Neural cell (in vitro differentiated cells): ENCODE results near the gene DDX27. TPM values are rescaled to one million over a fixed set of nuclear protein-coding genes. Genes with fewer than 3 reads are reported as not detected.
"Not testable (repeated sequence)": the region's sequence is repeated elsewhere in the genome, so short reads cannot be mapped to it uniquely, and the experiment has no call there.

Source experiments
- H2AFZ ChIP-seq: fragments of 200-600, 300-800 bp; sonication (generic), shearing (Covaris generic); 2 replicates; pipeline ENCODE4 v1.6.0; 2014; ENCODE audit warnings: low read depth, mild to moderate bottlenecking, antibody characterized with exemption, low read length, moderate library complexity
- H3F3A ChIP-seq: fragments of 200-600 bp; shearing (Covaris generic); 2 replicates; pipeline ENCODE4 v1.6.1; 2016; ENCODE audit warnings: mild to moderate bottlenecking, moderate library complexity, mixed read lengths, antibody characterized with exemption, low read length; ENCODE audit not compliant: insufficient read depth, poor library complexity, severe bottlenecking
- H3K27ac ChIP-seq: fragments of 200-600, 300-800 bp; sonication (generic), shearing (Covaris generic); 2 replicates; pipeline ENCODE4 v1.5.1; 2014; ENCODE audit warnings: mild to moderate bottlenecking, low read length, moderate library complexity
- H3K27me3 ChIP-seq: fragments of 300-800, 200-600 bp; sonication (generic), shearing (Covaris generic); 2 replicates; pipeline ENCODE4 v1.6.0; 2014; ENCODE audit warnings: mild to moderate bottlenecking, low read depth, low read length, moderate library complexity; ENCODE audit not compliant: insufficient read depth
- H3K36me3 ChIP-seq: fragments of 300-800, 200-600 bp; sonication (generic), shearing (Covaris generic); 2 replicates; pipeline ENCODE4 v1.5.1; 2014; ENCODE audit warnings: mild to moderate bottlenecking, antibody characterized with exemption, low read length, moderate library complexity; ENCODE audit not compliant: insufficient read depth
- H3K4me2 ChIP-seq: fragments of 300-800, 200-600 bp; sonication (generic), shearing (Covaris generic); 2 replicates; pipeline ENCODE4 v1.6.0; 2014; ENCODE audit warnings: mild to moderate bottlenecking, low read length
- H3K4me3 ChIP-seq: fragments of 300-800, 200-600 bp; sonication (generic), shearing (Covaris generic); 2 replicates; pipeline ENCODE4 v1.5.1; 2014; ENCODE audit warnings: mild to moderate bottlenecking, low read length, moderate library complexity
- H3K79me2 ChIP-seq: fragments of 200-600 bp; shearing (Covaris generic); replicated peaks from 2 replicates; pipeline ENCODE4 v1.6.0; 2014; ENCODE audit warnings: mild to moderate bottlenecking, low read length, moderate library complexity; ENCODE audit not compliant: insufficient read depth
- H3K9ac ChIP-seq: fragments of 300-800, 200-600 bp; sonication (generic), shearing (Covaris generic); 2 replicates; pipeline ENCODE4 v1.6.1; 2016; ENCODE audit warnings: mild to moderate bottlenecking, low read length, mixed read lengths
- H3K9me2 ChIP-seq: fragments of 200-600 bp; shearing (Covaris generic); 2 replicates; pipeline ENCODE4 v1.6.1; 2016; ENCODE audit warnings: mild to moderate bottlenecking, low read length, mixed read lengths; ENCODE audit not compliant: insufficient read depth
- H3K9me3 ChIP-seq: fragments of 200-600, 300-800 bp; sonication (generic), shearing (Covaris generic); 2 replicates; pipeline ENCODE4 v1.6.1; 2016; ENCODE audit warnings: mild to moderate bottlenecking, mixed run types, low read length, moderate library complexity, mixed read lengths
- H4K20me1 ChIP-seq: fragments of 200-600 bp; shearing (Covaris generic); 2 replicates; pipeline ENCODE4 v1.6.1; 2016; ENCODE audit warnings: mild to moderate bottlenecking, mixed run types; ENCODE audit not compliant: insufficient read depth
- EP300 ChIP-seq: fragments of 450-650 bp; conservative IDR thresholded peaks from 2 replicates; pipeline ENCODE4 v1.6.1; 2014; ENCODE audit warnings: antibody characterized with exemption, mild to moderate bottlenecking, moderate library complexity; ENCODE audit not compliant: poor library complexity, severe bottlenecking
- EZH2 ChIP-seq: fragments of 200-600, 300-800 bp; shearing (Covaris generic), sonication (generic); IDR thresholded peaks from 2 replicates; pipeline ENCODE4 v1.6.1; 2014; ENCODE audit warnings: antibody characterized with exemption, low read length, borderline replicate concordance, mild to moderate bottlenecking; ENCODE audit not compliant: insufficient read depth, poor library complexity, severe bottlenecking
- MXI1 ChIP-seq: fragments of 450-650 bp; conservative IDR thresholded peaks from 2 replicates; pipeline ENCODE4 v1.6.1; 2014; ENCODE audit warnings: antibody characterized with exemption, mild to moderate bottlenecking; ENCODE audit not compliant: poor library complexity, severe bottlenecking
- POLR2AphosphoS5 ChIP-seq: IDR thresholded peaks from 2 replicates; pipeline ENCODE4 v1.6.1; 2012
- RAD21 ChIP-seq: fragments of 450-650 bp; conservative IDR thresholded peaks from 2 replicates; pipeline ENCODE4 v1.6.1; 2014; ENCODE audit warnings: antibody characterized with exemption, mild to moderate bottlenecking, moderate library complexity
- SMC3 ChIP-seq: fragments of 450-650 bp; conservative IDR thresholded peaks from 2 replicates; pipeline ENCODE4 v1.6.1; 2014; ENCODE audit warnings: antibody characterized with exemption, mild to moderate bottlenecking, moderate library complexity; ENCODE audit not compliant: poor library complexity
- polyA plus RNA-seq: library from polyadenylated mRNA; depleted of rRNA; stranded (reverse); fragments of >200 nt; gene quantifications from 2 replicates; pipeline ENCODE4 v1.2.3, GENCODE V29; 2014
- TF ChIP-seq, protein P1 (sequence below): IDR thresholded peaks from 2 replicates; pipeline ENCODE4 v1.6.1; 2012; ENCODE audit warnings: borderline replicate concordance
- TF ChIP-seq, protein P2 (sequence below): fragments of 450-650 bp; IDR thresholded peaks from 2 replicates; pipeline ENCODE4 v1.5.1; 2014; ENCODE audit warnings: antibody characterized with exemption, mild to moderate bottlenecking, moderate library complexity; ENCODE audit not compliant: poor library complexity, severe bottlenecking

The DDX27 gene
- polyA plus RNA-seq, 1 donor from 2014 or later, result 35.4 TPM

DNA sequence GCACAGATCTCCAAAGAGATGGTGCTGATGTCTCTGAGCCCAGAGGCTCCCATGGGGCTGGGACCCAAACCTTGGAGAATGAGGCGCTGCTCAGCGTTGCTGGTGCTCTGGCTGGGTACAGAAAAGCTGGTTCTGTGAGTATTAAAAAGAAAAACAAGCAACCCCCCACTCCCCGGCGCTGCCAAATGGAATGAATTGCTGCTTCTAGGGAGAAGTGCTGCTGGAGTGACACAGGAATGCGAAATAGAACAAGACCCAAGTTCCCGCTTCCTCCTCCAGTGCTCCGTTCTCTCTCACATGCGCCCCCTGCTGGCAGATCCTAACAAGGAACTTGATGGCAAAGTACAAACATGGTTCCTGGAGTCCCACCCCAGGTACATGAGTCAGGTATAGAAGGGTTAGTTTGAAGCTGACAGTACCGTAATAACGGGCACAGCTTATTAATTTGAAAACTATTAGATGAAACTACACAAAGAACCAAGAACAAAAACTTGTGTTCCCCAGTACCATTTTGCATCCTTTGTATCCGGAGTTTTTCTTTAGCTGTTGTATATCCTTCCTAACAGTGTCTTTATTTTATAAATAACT is 2.1 kb upstream of the DDX27 start:
- Histone ChIP-seq H3K9ac (no peak overlapping the region), H3K27ac (no peak overlapping the region), H3K36me3 (no peaks in the 10 kb centered on the region), H4K20me1 (no peaks in the 10 kb centered on the region), H3K4me3 (no peak overlapping the region), H3K9me2 (no peaks in the 10 kb centered on the region), H3K9me3 (no peaks in the 10 kb centered on the region), H2AFZ (no peak overlapping the region), H3K4me2 (no peak overlapping the region), H3K27me3 (no peaks in the 10 kb centered on the region), H3K79me2 (peaks cover 14% of the 10 kb centered on the region), H3F3A (no peaks in the 10 kb centered on the region)
- TF ChIP-seq, protein P1, sequence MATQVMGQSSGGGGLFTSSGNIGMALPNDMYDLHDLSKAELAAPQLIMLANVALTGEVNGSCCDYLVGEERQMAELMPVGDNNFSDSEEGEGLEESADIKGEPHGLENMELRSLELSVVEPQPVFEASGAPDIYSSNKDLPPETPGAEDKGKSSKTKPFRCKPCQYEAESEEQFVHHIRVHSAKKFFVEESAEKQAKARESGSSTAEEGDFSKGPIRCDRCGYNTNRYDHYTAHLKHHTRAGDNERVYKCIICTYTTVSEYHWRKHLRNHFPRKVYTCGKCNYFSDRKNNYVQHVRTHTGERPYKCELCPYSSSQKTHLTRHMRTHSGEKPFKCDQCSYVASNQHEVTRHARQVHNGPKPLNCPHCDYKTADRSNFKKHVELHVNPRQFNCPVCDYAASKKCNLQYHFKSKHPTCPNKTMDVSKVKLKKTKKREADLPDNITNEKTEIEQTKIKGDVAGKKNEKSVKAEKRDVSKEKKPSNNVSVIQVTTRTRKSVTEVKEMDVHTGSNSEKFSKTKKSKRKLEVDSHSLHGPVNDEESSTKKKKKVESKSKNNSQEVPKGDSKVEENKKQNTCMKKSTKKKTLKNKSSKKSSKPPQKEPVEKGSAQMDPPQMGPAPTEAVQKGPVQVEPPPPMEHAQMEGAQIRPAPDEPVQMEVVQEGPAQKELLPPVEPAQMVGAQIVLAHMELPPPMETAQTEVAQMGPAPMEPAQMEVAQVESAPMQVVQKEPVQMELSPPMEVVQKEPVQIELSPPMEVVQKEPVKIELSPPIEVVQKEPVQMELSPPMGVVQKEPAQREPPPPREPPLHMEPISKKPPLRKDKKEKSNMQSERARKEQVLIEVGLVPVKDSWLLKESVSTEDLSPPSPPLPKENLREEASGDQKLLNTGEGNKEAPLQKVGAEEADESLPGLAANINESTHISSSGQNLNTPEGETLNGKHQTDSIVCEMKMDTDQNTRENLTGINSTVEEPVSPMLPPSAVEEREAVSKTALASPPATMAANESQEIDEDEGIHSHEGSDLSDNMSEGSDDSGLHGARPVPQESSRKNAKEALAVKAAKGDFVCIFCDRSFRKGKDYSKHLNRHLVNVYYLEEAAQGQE, result no peak
- TF ChIP-seq EP300 (no peak), EZH2 (no peak), POLR2AphosphoS5 (no peak), MXI1 (peak; percentile 15), SMC3 (peak; percentile 85), RAD21 (peak; percentile 72)
- TF ChIP-seq, protein P2, sequence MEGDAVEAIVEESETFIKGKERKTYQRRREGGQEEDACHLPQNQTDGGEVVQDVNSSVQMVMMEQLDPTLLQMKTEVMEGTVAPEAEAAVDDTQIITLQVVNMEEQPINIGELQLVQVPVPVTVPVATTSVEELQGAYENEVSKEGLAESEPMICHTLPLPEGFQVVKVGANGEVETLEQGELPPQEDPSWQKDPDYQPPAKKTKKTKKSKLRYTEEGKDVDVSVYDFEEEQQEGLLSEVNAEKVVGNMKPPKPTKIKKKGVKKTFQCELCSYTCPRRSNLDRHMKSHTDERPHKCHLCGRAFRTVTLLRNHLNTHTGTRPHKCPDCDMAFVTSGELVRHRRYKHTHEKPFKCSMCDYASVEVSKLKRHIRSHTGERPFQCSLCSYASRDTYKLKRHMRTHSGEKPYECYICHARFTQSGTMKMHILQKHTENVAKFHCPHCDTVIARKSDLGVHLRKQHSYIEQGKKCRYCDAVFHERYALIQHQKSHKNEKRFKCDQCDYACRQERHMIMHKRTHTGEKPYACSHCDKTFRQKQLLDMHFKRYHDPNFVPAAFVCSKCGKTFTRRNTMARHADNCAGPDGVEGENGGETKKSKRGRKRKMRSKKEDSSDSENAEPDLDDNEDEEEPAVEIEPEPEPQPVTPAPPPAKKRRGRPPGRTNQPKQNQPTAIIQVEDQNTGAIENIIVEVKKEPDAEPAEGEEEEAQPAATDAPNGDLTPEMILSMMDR, result peak; percentile 77

DNA sequence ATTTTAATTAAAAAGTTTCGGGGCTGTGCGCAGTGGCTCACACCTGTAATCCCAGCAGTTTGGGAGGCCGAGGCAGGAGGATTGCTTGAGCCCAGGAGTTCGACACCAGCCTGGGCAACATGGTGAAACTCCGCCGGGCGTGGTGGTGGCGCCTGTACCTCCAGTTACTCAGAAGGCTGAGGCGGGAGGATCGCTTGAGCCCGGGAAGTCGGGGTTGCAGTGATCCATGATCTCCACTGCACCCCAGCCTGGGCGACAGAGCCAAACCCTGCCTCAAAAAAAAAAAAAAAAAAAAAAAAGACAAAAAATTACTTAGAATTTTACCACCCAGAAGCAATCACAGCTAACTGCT is 501 bp upstream of the DDX27 start:
- not testable (repeated sequence) for H3K9me2 ChIP-seq, H3K9me3 ChIP-seq, H3K36me3 ChIP-seq, H3K27me3 ChIP-seq, H4K20me1 ChIP-seq, H3F3A ChIP-seq
- Histone ChIP-seq H2AFZ (peak overlapping the region; percentile 49), H3K9ac (peak overlapping the region; percentile 80), H3K4me3 (peak overlapping the region; percentile 92), H3K27ac (peak overlapping the region; percentile 86), H3K79me2 (peaks cover 14% of the 10 kb centered on the region), H3K4me2 (peak overlapping the region; percentile 55)
